ENCODE results near the gene EML1. TPM values are rescaled to one million over a fixed set of nuclear protein-coding genes. Genes with fewer than 3 reads are reported as not detected.

Gene EML1
- total RNA-seq, 1 donor from 2014 or later, result 17.9 TPM

- DNase-seq (ENCODE audit: low read depth in 2 of 2), result no peak
Measured at GRCh38 chr14:99822800-99823455, 29.7 kb downstream of the EML1 start.

- DNase-seq (ENCODE audit: low read depth in 2 of 2), result no peak
Measured at GRCh38 chr14:99824776-99825175, 31.6 kb downstream of the EML1 start.

GRCh38 chr14:99829450-99829849 lies 36.2 kb downstream of the EML1 start:
- DNase-seq (ENCODE audit: low read depth in 2 of 2), result no peak

- no peak for DNase-seq (ENCODE audit: low read depth in 2 of 2)
Measured at GRCh38 chr14:99831303-99831702, 38.1 kb downstream of the EML1 start.

GRCh38 chr14:99831903-99832685 lies 38.9 kb downstream of the EML1 start:
- no peak for DNase-seq (ENCODE audit: low read depth in 2 of 2)

GRCh38 chr14:99837822-99838221 lies 44.6 kb downstream of the EML1 start:
- no peak for DNase-seq (ENCODE audit: low read depth in 2 of 2)

- DNase-seq (ENCODE audit: low read depth in 2 of 2), result peak in 1 of 2 donors; percentile 36
Measured at GRCh38 chr14:99838639-99839134, 45.5 kb downstream of the EML1 start.

- DNase-seq (ENCODE audit: low read depth in 2 of 2), result no peak
Measured at GRCh38 chr14:99839696-99840095, 46.5 kb downstream of the EML1 start.

GRCh38 chr14:99840265-99840664 lies 47.1 kb downstream of the EML1 start:
- no peak for DNase-seq (ENCODE audit: low read depth in 2 of 2)

GRCh38 chr14:99840774-99841305 lies 47.6 kb downstream of the EML1 start:
- no peak for DNase-seq (ENCODE audit: low read depth in 2 of 2)

- DNase-seq (ENCODE audit: low read depth in 2 of 2), result no peak
Measured at GRCh38 chr14:99841436-99842071, 48.3 kb downstream of the EML1 start.

- no peak for DNase-seq (ENCODE audit: low read depth in 2 of 2)
Measured at GRCh38 chr14:99842141-99842540, 48.9 kb downstream of the EML1 start.

- no peak for DNase-seq (ENCODE audit: low read depth in 2 of 2)
Measured at GRCh38 chr14:99846808-99847207, 53.6 kb downstream of the EML1 start.

GRCh38 chr14:99850709-99851108 lies 57.5 kb downstream of the EML1 start:
- DNase-seq (ENCODE audit: low read depth in 2 of 2), result no peak

- no peak for DNase-seq (ENCODE audit: low read depth in 2 of 2)
Measured at GRCh38 chr14:99852578-99852977, 59.4 kb downstream of the EML1 start.

GRCh38 chr14:99853206-99853605 lies 60.0 kb downstream of the EML1 start:
- no peak for DNase-seq (ENCODE audit: low read depth in 2 of 2)

GRCh38 chr14:99854831-99855230 lies 61.6 kb downstream of the EML1 start:
- DNase-seq (ENCODE audit: low read depth in 2 of 2), result no peak

- no peak for DNase-seq (ENCODE audit: low read depth in 2 of 2)
Measured at GRCh38 chr14:99855271-99855670, 62.1 kb downstream of the EML1 start.

- no peak for DNase-seq (ENCODE audit: low read depth in 2 of 2)
Measured at GRCh38 chr14:99857551-99857950, 64.3 kb downstream of the EML1 start.

GRCh38 chr14:99860219-99860618 lies 67.0 kb downstream of the EML1 start:
- DNase-seq (ENCODE audit: low read depth in 2 of 2), result no peak

- DNase-seq (ENCODE audit: low read depth in 2 of 2), result no peak
Measured at GRCh38 chr14:99862136-99862535, 68.9 kb downstream of the EML1 start.

- DNase-seq (ENCODE audit: low read depth in 2 of 2), result no peak
Measured at GRCh38 chr14:99863059-99863458, 69.8 kb downstream of the EML1 start.

Data from lung microvascular endothelial cell (primary cell).